PC-3 (cell line): ENCODE measurements around the gene LURAP1L.

Experiments used
- EZH2 ChIP-seq: fragments of 300-600 bp; sonication (generic); IDR thresholded peaks from one replicate; pipeline ENCODE4 v1.6.1; 2017; ENCODE audit warnings: antibody characterized with exemption, mild to moderate bottlenecking, low read length; ENCODE audit not compliant: unreplicated experiment
- TF ChIP-seq, protein P1 (sequence below): fragments of 300-600 bp; sonication (generic); conservative IDR thresholded peaks from 2 replicates; pipeline ENCODE4 v1.5.1; 2017; ENCODE audit warnings: antibody characterized with exemption, low read depth, mild to moderate bottlenecking, low read length

DNA sequence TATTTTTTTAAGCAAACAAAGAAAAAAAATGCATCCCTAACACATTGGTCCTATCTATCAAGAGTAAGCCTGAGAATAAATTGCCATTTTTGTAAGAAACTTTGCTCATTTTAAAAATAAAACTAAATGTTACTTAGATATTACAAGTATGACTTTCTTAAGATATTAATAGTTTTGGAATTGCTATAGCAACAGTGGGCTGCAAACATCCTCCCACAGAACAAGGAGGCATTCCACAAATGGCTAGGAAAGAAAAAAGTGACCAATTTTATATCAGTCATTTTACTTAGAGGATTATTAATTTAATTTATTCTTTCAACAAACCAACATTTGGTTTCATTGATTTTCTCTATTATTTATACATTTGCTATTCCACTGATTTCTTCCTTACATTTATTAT, 63.7 kb downstream of the LURAP1L start:
- TF ChIP-seq, protein P1, sequence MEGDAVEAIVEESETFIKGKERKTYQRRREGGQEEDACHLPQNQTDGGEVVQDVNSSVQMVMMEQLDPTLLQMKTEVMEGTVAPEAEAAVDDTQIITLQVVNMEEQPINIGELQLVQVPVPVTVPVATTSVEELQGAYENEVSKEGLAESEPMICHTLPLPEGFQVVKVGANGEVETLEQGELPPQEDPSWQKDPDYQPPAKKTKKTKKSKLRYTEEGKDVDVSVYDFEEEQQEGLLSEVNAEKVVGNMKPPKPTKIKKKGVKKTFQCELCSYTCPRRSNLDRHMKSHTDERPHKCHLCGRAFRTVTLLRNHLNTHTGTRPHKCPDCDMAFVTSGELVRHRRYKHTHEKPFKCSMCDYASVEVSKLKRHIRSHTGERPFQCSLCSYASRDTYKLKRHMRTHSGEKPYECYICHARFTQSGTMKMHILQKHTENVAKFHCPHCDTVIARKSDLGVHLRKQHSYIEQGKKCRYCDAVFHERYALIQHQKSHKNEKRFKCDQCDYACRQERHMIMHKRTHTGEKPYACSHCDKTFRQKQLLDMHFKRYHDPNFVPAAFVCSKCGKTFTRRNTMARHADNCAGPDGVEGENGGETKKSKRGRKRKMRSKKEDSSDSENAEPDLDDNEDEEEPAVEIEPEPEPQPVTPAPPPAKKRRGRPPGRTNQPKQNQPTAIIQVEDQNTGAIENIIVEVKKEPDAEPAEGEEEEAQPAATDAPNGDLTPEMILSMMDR = no peak
- no peak for TF ChIP-seq EZH2
